SK-N-SH treated with all-trans-retinoic acid at 6 μM for 48 hours (cell line): ENCODE results near the gene MKRN3.

Experiments used
- ATAC-seq: fragments of 200-7000 bp; cut with Tn5 transposase; 3 replicates; pipeline ENCODE4 v1.9.1; 2020; ENCODE audit warnings: mild to moderate bottlenecking, moderate library complexity
- ARNTL ChIP-seq: fragments of 450-650 bp; formaldehyde crosslinking; IDR thresholded peaks from 2 replicates; pipeline ENCODE4 v1.5.0; 2020; ENCODE audit warnings: low read depth, mild to moderate bottlenecking, moderate library complexity, borderline replicate concordance
- BACH2 ChIP-seq: fragments of 250-450 bp; sonication (Bioruptor Pico); IDR thresholded peaks from 2 replicates; pipeline ENCODE4 v1.9.0; 2021; ENCODE audit warnings: mild to moderate bottlenecking, borderline replicate concordance
- CSDC2 ChIP-seq: fragments of 250-450 bp; sonication (Bioruptor Pico); IDR thresholded peaks from 2 replicates; pipeline ENCODE4 v1.5.0; 2020; ENCODE audit warnings: mild to moderate bottlenecking, moderate library complexity
- ESRRG ChIP-seq: fragments of 250-450 bp; sonication (Bioruptor Pico); IDR thresholded peaks from 2 replicates; pipeline ENCODE4 v1.6.1; 2021; ENCODE audit warnings: mild to moderate bottlenecking
- GLIS3 ChIP-seq: fragments of 250-450 bp; sonication (Bioruptor Pico); IDR thresholded peaks from 2 replicates; pipeline ENCODE4 v1.5.0; 2020; ENCODE audit warnings: mild to moderate bottlenecking, moderate library complexity
- ISL1 ChIP-seq: fragments of 250-450 bp; sonication (Bioruptor Pico); IDR thresholded peaks from 2 replicates; pipeline ENCODE4 v2.1.2; 2022; ENCODE audit warnings: mild to moderate bottlenecking, moderate library complexity
- OSR1 ChIP-seq: fragments of 250-450 bp; sonication (Bioruptor Pico); IDR thresholded peaks from 2 replicates; pipeline ENCODE4 v1.8.0; 2022; ENCODE audit warnings: moderate library complexity, mild to moderate bottlenecking, inconsistent platforms
- PATZ1 ChIP-seq: fragments of 250-450 bp; sonication (Bioruptor Pico); IDR thresholded peaks from 2 replicates; pipeline ENCODE4 v1.8.0; 2020; ENCODE audit warnings: mild to moderate bottlenecking, moderate library complexity, borderline replicate concordance
- POU6F1 ChIP-seq: fragments of 250-450 bp; sonication (Bioruptor Pico); IDR thresholded peaks from 2 replicates; pipeline ENCODE4 v1.8.0; 2021; ENCODE audit warnings: low read depth, mild to moderate bottlenecking, moderate library complexity, borderline replicate concordance
- PPARA ChIP-seq: fragments of 250-450 bp; sonication (Bioruptor Pico); IDR thresholded peaks from 2 replicates; pipeline ENCODE4 v1.5.0; 2020; ENCODE audit warnings: mild to moderate bottlenecking, borderline replicate concordance
- RARB ChIP-seq: fragments of 250-450 bp; sonication (Bioruptor Pico); IDR thresholded peaks from 2 replicates; pipeline ENCODE4 v1.8.0; 2021; ENCODE audit warnings: mild to moderate bottlenecking, moderate library complexity
- SNAI2 ChIP-seq: fragments of 250-450 bp; sonication (Bioruptor Pico); IDR thresholded peaks from 2 replicates; pipeline ENCODE4 v1.5.0; 2020; ENCODE audit warnings: mild to moderate bottlenecking, moderate library complexity
- TCF4 ChIP-seq: fragments of 250-450 bp; sonication (Bioruptor Pico); IDR thresholded peaks from 2 replicates; pipeline ENCODE4 v1.8.0; 2021; ENCODE audit warnings: mild to moderate bottlenecking, moderate library complexity, borderline replicate concordance
- TOX ChIP-seq: fragments of 250-450 bp; sonication (Bioruptor Pico); IDR thresholded peaks from 2 replicates; pipeline ENCODE4 v1.8.0; 2021; ENCODE audit warnings: mild to moderate bottlenecking, moderate library complexity, borderline replicate concordance
- ZC3H10 ChIP-seq: fragments of 250-450 bp; sonication (Bioruptor Pico); IDR thresholded peaks from 2 replicates; pipeline ENCODE4 v1.5.1; 2021; ENCODE audit warnings: mild to moderate bottlenecking, moderate library complexity
- ZFP30 ChIP-seq: fragments of 450-650 bp; formaldehyde crosslinking; IDR thresholded peaks from 2 replicates; pipeline ENCODE4 v1.5.0; 2022; ENCODE audit warnings: mild to moderate bottlenecking, moderate library complexity
- ZNF565 ChIP-seq: fragments of 450-650 bp; formaldehyde crosslinking; conservative IDR thresholded peaks from 2 replicates; pipeline ENCODE4 v1.5.0; 2020; ENCODE audit warnings: low read depth, mild to moderate bottlenecking, moderate library complexity
- ZNF70 ChIP-seq: fragments of 450-650 bp; formaldehyde crosslinking; IDR thresholded peaks from 2 replicates; pipeline ENCODE4 v1.5.0; 2020; ENCODE audit warnings: mild to moderate bottlenecking, moderate library complexity
- ZNF8 ChIP-seq: fragments of 450-650 bp; formaldehyde crosslinking; IDR thresholded peaks from 2 replicates; pipeline ENCODE4 v1.5.0; 2020; ENCODE audit warnings: mild to moderate bottlenecking, moderate library complexity
- TF ChIP-seq, protein P1 (sequence below): fragments of 250-450 bp; sonication (Bioruptor Pico); IDR thresholded peaks from 2 replicates; pipeline ENCODE4 v1.5.0; 2020; ENCODE audit warnings: mild to moderate bottlenecking, moderate library complexity
- TF ChIP-seq, protein P2 (sequence below): fragments of 250-450 bp; sonication (Bioruptor Pico); IDR thresholded peaks from 2 replicates; pipeline ENCODE4 v1.5.1; 2021; ENCODE audit warnings: mild to moderate bottlenecking, moderate library complexity
- TF ChIP-seq, protein P3 (sequence below): fragments of 250-450 bp; sonication (Bioruptor Pico); IDR thresholded peaks from 2 replicates; pipeline ENCODE4 v1.5.1; 2020; ENCODE audit warnings: low read depth, mild to moderate bottlenecking, moderate library complexity

The MKRN3 gene

DNA sequence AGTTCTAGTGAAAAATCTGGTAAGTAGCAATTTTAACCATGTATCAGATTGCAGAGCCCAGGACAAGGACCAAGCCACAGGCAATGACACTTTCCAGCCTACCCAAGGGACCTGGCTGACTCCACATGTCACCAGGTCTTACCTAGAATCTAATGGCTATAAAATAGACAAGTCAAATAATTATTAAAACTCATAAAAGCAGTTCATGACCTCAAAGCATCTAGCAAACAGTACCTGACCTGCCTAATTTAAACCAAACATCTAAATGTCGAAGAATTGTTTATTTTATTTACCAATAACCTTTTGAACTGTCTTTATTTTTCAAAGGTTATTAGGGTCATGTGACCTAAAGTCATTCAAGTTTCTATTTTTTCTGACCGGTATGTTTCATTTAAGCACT, 35.6 kb upstream of the MKRN3 start:
- no peak for ATAC-seq
- TF ChIP-seq, protein P1, sequence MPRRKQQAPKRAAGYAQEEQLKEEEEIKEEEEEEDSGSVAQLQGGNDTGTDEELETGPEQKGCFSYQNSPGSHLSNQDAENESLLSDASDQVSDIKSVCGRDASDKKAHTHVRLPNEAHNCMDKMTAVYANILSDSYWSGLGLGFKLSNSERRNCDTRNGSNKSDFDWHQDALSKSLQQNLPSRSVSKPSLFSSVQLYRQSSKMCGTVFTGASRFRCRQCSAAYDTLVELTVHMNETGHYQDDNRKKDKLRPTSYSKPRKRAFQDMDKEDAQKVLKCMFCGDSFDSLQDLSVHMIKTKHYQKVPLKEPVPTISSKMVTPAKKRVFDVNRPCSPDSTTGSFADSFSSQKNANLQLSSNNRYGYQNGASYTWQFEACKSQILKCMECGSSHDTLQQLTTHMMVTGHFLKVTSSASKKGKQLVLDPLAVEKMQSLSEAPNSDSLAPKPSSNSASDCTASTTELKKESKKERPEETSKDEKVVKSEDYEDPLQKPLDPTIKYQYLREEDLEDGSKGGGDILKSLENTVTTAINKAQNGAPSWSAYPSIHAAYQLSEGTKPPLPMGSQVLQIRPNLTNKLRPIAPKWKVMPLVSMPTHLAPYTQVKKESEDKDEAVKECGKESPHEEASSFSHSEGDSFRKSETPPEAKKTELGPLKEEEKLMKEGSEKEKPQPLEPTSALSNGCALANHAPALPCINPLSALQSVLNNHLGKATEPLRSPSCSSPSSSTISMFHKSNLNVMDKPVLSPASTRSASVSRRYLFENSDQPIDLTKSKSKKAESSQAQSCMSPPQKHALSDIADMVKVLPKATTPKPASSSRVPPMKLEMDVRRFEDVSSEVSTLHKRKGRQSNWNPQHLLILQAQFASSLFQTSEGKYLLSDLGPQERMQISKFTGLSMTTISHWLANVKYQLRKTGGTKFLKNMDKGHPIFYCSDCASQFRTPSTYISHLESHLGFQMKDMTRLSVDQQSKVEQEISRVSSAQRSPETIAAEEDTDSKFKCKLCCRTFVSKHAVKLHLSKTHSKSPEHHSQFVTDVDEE (CRISPR knock-in tag): no peak
- TF ChIP-seq RARB (CRISPR knock-in tag) (no peak), TOX (CRISPR knock-in tag) (no peak), BACH2 (no peak), ZFP30 (no peak), GLIS3 (CRISPR knock-in tag) (no peak), TCF4 (CRISPR knock-in tag) (no peak)

GRCh38 chr15:23532024-23532423, 33.5 kb upstream of the MKRN3 start:
- ATAC-seq: no peak

GRCh38 chr15:23536659-23537058, 28.8 kb upstream of the MKRN3 start:
- TF ChIP-seq ARNTL (CRISPR knock-in tag) (no peak), PATZ1 (CRISPR knock-in tag) (no peak), TCF4 (CRISPR knock-in tag) (no peak), GLIS3 (CRISPR knock-in tag) (no peak), ZNF565 (CRISPR knock-in tag) (no peak), ZC3H10 (no peak), ESRRG (CRISPR knock-in tag) (no peak), PPARA (CRISPR knock-in tag) (no peak), POU6F1 (CRISPR knock-in tag) (no peak), BACH2 (no peak), SNAI2 (CRISPR knock-in tag) (no peak), ZNF8 (CRISPR knock-in tag) (no peak), CSDC2 (no peak)
- TF ChIP-seq, protein P2, sequence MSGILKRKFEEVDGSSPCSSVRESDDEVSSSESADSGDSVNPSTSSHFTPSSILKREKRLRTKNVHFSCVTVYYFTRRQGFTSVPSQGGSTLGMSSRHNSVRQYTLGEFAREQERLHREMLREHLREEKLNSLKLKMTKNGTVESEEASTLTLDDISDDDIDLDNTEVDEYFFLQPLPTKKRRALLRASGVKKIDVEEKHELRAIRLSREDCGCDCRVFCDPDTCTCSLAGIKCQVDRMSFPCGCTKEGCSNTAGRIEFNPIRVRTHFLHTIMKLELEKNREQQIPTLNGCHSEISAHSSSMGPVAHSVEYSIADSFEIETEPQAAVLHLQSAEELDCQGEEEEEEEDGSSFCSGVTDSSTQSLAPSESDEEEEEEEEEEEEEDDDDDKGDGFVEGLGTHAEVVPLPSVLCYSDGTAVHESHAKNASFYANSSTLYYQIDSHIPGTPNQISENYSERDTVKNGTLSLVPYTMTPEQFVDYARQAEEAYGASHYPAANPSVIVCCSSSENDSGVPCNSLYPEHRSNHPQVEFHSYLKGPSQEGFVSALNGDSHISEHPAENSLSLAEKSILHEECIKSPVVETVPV (CRISPR knock-in tag): no peak
- TF ChIP-seq, protein P1 (CRISPR knock-in tag): no peak
- no peak for ATAC-seq

More at GRCh38 chr15:23532024-23532423, 33.5 kb upstream of the MKRN3 start:
- TF ChIP-seq ZNF8 (CRISPR knock-in tag) (no peak), ESRRG (CRISPR knock-in tag) (no peak)

DNA sequence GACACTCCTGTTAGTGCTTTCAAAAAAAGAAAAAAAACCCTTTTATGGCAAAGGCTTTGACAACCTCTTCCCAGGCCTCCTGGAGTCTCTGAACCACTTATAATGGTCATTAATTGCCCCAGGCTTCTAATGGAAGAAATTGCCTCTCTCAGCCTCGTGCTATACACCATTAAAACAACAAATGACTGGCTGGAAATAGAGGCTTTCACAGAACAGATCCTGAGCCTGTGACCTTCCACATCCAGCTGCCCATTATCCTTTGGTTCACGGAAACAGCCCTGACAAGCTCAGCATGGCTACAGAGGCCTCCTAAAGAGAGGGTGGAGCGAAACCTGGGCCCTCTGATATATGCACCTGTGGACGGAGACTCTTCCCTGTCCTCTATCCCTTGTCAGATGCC, 26.8 kb upstream of the MKRN3 start:
- no peak for ATAC-seq
- TF ChIP-seq ZNF70 (CRISPR knock-in tag) (no peak), ISL1 (CRISPR knock-in tag) (no peak), RARB (CRISPR knock-in tag) (no peak), CSDC2 (no peak), OSR1 (no peak), ZC3H10 (no peak), BACH2 (no peak), ZNF8 (CRISPR knock-in tag) (no peak), ESRRG (CRISPR knock-in tag) (no peak)
- TF ChIP-seq, protein P3, sequence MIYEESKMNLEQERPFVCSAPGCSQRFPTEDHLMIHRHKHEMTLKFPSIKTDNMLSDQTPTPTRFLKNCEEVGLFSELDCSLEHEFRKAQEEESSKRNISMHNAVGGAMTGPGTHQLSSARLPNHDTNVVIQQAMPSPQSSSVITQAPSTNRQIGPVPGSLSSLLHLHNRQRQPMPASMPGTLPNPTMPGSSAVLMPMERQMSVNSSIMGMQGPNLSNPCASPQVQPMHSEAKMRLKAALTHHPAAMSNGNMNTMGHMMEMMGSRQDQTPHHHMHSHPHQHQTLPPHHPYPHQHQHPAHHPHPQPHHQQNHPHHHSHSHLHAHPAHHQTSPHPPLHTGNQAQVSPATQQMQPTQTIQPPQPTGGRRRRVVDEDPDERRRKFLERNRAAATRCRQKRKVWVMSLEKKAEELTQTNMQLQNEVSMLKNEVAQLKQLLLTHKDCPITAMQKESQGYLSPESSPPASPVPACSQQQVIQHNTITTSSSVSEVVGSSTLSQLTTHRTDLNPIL (CRISPR knock-in tag): no peak
- TF ChIP-seq, protein P1 (CRISPR knock-in tag): no peak
